ENCODE data around the gene KRTAP4-2. TPM values are rescaled to one million over a fixed set of nuclear protein-coding genes. Genes with fewer than 3 reads are reported as not detected.

KRTAP4-2 gene
- polyA plus RNA-seq, 1 donor from 2014 or later, result not detected

GRCh38 chr17:41185001-41185400 is 7.0 kb upstream of the KRTAP4-2 start:
- H3K9me2 ChIP-seq (ENCODE audit: insufficient read depth, low read length), result no peaks in the 10 kb centered on the region

GRCh38 chr17:41184480-41184961 is 6.5 kb upstream of the KRTAP4-2 start, which contains the start of gene KRTAP4-1:
KRTAP4-1 (minus strand) TSS chr17:41184911; CDS start chr17:41184854, 57 bp downstream.
- no peak within 1 kb of the TSS for H3K4me2 ChIP-seq (ENCODE audit: low read length)
- H3K79me2 ChIP-seq (replicated peaks; ENCODE audit: insufficient read depth, low read length), result no peaks in the 10 kb centered on the region
- no peaks in the 10 kb centered on the region for H3K36me3 ChIP-seq (ENCODE audit: insufficient read depth, low read length)
- no peaks in the 10 kb centered on the region for H3K27me3 ChIP-seq (ENCODE audit: insufficient read depth, low read depth, low read length)
- H4K20me1 ChIP-seq (ENCODE audit: insufficient read depth), result no peaks in the 10 kb centered on the region
- TF ChIP-seq, protein P1, sequence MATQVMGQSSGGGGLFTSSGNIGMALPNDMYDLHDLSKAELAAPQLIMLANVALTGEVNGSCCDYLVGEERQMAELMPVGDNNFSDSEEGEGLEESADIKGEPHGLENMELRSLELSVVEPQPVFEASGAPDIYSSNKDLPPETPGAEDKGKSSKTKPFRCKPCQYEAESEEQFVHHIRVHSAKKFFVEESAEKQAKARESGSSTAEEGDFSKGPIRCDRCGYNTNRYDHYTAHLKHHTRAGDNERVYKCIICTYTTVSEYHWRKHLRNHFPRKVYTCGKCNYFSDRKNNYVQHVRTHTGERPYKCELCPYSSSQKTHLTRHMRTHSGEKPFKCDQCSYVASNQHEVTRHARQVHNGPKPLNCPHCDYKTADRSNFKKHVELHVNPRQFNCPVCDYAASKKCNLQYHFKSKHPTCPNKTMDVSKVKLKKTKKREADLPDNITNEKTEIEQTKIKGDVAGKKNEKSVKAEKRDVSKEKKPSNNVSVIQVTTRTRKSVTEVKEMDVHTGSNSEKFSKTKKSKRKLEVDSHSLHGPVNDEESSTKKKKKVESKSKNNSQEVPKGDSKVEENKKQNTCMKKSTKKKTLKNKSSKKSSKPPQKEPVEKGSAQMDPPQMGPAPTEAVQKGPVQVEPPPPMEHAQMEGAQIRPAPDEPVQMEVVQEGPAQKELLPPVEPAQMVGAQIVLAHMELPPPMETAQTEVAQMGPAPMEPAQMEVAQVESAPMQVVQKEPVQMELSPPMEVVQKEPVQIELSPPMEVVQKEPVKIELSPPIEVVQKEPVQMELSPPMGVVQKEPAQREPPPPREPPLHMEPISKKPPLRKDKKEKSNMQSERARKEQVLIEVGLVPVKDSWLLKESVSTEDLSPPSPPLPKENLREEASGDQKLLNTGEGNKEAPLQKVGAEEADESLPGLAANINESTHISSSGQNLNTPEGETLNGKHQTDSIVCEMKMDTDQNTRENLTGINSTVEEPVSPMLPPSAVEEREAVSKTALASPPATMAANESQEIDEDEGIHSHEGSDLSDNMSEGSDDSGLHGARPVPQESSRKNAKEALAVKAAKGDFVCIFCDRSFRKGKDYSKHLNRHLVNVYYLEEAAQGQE (IDR thresholded peaks at IDR 0.05; ENCODE audit: borderline replicate concordance), result no peak
- TF ChIP-seq SMC3 (conservative IDR thresholded peaks at IDR 0.05; ENCODE audit: poor library complexity) (no peak), POLR2AphosphoS5 (IDR thresholded peaks at IDR 0.05) (no peak), MXI1 (conservative IDR thresholded peaks at IDR 0.05; ENCODE audit: poor library complexity, severe bottlenecking) (no peak), TAF1 (IDR thresholded peaks at IDR 0.05; ENCODE audit: low read depth) (no peak), RAD21 (conservative IDR thresholded peaks at IDR 0.05) (no peak), EP300 (conservative IDR thresholded peaks at IDR 0.05; ENCODE audit: poor library complexity, severe bottlenecking) (no peak), EZH2 (IDR thresholded peaks at IDR 0.05; ENCODE audit: borderline replicate concordance, insufficient read depth, low read length, poor library complexity, severe bottlenecking) (no peak)
- TF ChIP-seq, protein P2, sequence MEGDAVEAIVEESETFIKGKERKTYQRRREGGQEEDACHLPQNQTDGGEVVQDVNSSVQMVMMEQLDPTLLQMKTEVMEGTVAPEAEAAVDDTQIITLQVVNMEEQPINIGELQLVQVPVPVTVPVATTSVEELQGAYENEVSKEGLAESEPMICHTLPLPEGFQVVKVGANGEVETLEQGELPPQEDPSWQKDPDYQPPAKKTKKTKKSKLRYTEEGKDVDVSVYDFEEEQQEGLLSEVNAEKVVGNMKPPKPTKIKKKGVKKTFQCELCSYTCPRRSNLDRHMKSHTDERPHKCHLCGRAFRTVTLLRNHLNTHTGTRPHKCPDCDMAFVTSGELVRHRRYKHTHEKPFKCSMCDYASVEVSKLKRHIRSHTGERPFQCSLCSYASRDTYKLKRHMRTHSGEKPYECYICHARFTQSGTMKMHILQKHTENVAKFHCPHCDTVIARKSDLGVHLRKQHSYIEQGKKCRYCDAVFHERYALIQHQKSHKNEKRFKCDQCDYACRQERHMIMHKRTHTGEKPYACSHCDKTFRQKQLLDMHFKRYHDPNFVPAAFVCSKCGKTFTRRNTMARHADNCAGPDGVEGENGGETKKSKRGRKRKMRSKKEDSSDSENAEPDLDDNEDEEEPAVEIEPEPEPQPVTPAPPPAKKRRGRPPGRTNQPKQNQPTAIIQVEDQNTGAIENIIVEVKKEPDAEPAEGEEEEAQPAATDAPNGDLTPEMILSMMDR (IDR thresholded peaks at IDR 0.05; ENCODE audit: poor library complexity, severe bottlenecking), result no peak
- no peak within 1 kb of the TSS for H3K9ac ChIP-seq (ENCODE audit: low read length)
- no peaks in the 10 kb centered on the region for H3F3A ChIP-seq (ENCODE audit: insufficient read depth, low read length, poor library complexity, severe bottlenecking)
- no peaks in the 10 kb centered on the region for H3K9me3 ChIP-seq (ENCODE audit: low read length)
- H3K27ac ChIP-seq (ENCODE audit: low read length), result no peak within 1 kb of the TSS
- no peak within 1 kb of the TSS for H3K4me3 ChIP-seq (ENCODE audit: low read length)
- no peak within 1 kb of the TSS for H2AFZ ChIP-seq (ENCODE audit: low read depth, low read length)
- no peaks in the 10 kb centered on the region for H3K9me2 ChIP-seq (ENCODE audit: insufficient read depth, low read length)

More at GRCh38 chr17:41185001-41185400, 7.0 kb upstream of the KRTAP4-2 start:
- Histone ChIP-seq H3K9me3 (ENCODE audit: low read length) (no peaks in the 10 kb centered on the region), H3K36me3 (ENCODE audit: insufficient read depth, low read length) (no peaks in the 10 kb centered on the region), H3K27me3 (ENCODE audit: insufficient read depth, low read depth, low read length) (no peaks in the 10 kb centered on the region), H3K27ac (ENCODE audit: low read length) (no peak overlapping the region), H3K79me2 (replicated peaks; ENCODE audit: insufficient read depth, low read length) (no peaks in the 10 kb centered on the region), H4K20me1 (ENCODE audit: insufficient read depth) (no peaks in the 10 kb centered on the region), H2AFZ (ENCODE audit: low read depth, low read length) (no peak overlapping the region), H3K4me2 (ENCODE audit: low read length) (no peak overlapping the region), H3K4me3 (ENCODE audit: low read length) (no peak overlapping the region), H3F3A (ENCODE audit: insufficient read depth, low read length, poor library complexity, severe bottlenecking) (no peaks in the 10 kb centered on the region), H3K9ac (ENCODE audit: low read length) (no peak overlapping the region)
- TF ChIP-seq MXI1 (conservative IDR thresholded peaks at IDR 0.05; ENCODE audit: poor library complexity, severe bottlenecking) (no peak), SMC3 (conservative IDR thresholded peaks at IDR 0.05; ENCODE audit: poor library complexity) (no peak), POLR2AphosphoS5 (IDR thresholded peaks at IDR 0.05) (no peak), RAD21 (conservative IDR thresholded peaks at IDR 0.05) (no peak), TAF1 (IDR thresholded peaks at IDR 0.05; ENCODE audit: low read depth) (no peak), EZH2 (IDR thresholded peaks at IDR 0.05; ENCODE audit: borderline replicate concordance, insufficient read depth, low read length, poor library complexity, severe bottlenecking) (no peak), EP300 (conservative IDR thresholded peaks at IDR 0.05; ENCODE audit: poor library complexity, severe bottlenecking) (no peak)
- TF ChIP-seq, protein P2 (IDR thresholded peaks at IDR 0.05; ENCODE audit: poor library complexity, severe bottlenecking), result no peak
- TF ChIP-seq, protein P1 (IDR thresholded peaks at IDR 0.05; ENCODE audit: borderline replicate concordance), result no peak
